Right lung (tissue), 10 donors: ENCODE measurements around the gene LUZP1. TPM values are rescaled to one million over a fixed set of nuclear protein-coding genes. Genes with fewer than 3 reads are reported as not detected.
"Not testable (repeated sequence)": the region's sequence is repeated elsewhere in the genome, so short reads cannot be mapped to it uniquely, and the experiment has no call there.

Experiments used
- DNase-seq, 2 donors: peaks; one replicate each; pipeline ENCODE4 v3.0.0-alpha.2; 2013
- long read RNA-seq, 8 donors: transcript quantifications; one replicate each; lab custom pipeline, GENCODE V29; 2026
- polyA plus RNA-seq, 5 donors: library from polyadenylated mRNA; unstranded; fragments of 120-200 nt; gene quantifications; one replicate each; pipeline versions ENCODE4 v1.2.1 to v1.2.3, GENCODE V29; 2013; ENCODE audit warnings: inconsistent platforms in 1 of 5, low replicate concordance in 1 of 5; ENCODE audit not compliant: insufficient read length in 5 of 5, insufficient read depth in 1 of 5

Gene LUZP1
- polyA plus RNA-seq = 10 to 100 TPM; 20.2 to 31.8 (median 27.2) TPM
- long read RNA-seq, donor 1, partial matches to known transcripts = 16 of 17 reads
- long read RNA-seq, donor 1, other reads (novel, unspliced or antisense) = 0 of 17 reads
- long read RNA-seq, donor 2, full-length matches to known transcripts = 1 of 1 reads
- long read RNA-seq, donor 2, partial matches to known transcripts = 0 of 1 reads
- long read RNA-seq, donor 2, other reads (novel, unspliced or antisense) = 0 of 1 reads
- long read RNA-seq, donor 3, full-length matches to known transcripts = 1 of 10 reads
- long read RNA-seq, donor 3, partial matches to known transcripts = 9 of 10 reads
- long read RNA-seq, donor 3, other reads (novel, unspliced or antisense) = 0 of 10 reads
- long read RNA-seq, donor 4, partial matches to known transcripts = 5 of 6 reads
- long read RNA-seq, donor 4, other reads (novel, unspliced or antisense) = 0 of 6 reads
- long read RNA-seq, donor 5, transcript LUZP1-204 (4 exons, 1,190 nt) = major isoform, 5 of 25 reads
- long read RNA-seq, donor 5, partial matches to known transcripts = 20 of 25 reads
- long read RNA-seq, donor 5, other reads (novel, unspliced or antisense) = 0 of 25 reads
- long read RNA-seq, donor 6, partial matches to known transcripts = 23 of 24 reads
- long read RNA-seq, donor 6, other reads (novel, unspliced or antisense) = 0 of 24 reads
- long read RNA-seq, donor 7, full-length matches to known transcripts = 3 of 3 reads
- long read RNA-seq, donor 7, partial matches to known transcripts = 0 of 3 reads
- long read RNA-seq, donor 7, other reads (novel, unspliced or antisense) = 0 of 3 reads
- long read RNA-seq, donor 8 = 0 reads

DNA sequence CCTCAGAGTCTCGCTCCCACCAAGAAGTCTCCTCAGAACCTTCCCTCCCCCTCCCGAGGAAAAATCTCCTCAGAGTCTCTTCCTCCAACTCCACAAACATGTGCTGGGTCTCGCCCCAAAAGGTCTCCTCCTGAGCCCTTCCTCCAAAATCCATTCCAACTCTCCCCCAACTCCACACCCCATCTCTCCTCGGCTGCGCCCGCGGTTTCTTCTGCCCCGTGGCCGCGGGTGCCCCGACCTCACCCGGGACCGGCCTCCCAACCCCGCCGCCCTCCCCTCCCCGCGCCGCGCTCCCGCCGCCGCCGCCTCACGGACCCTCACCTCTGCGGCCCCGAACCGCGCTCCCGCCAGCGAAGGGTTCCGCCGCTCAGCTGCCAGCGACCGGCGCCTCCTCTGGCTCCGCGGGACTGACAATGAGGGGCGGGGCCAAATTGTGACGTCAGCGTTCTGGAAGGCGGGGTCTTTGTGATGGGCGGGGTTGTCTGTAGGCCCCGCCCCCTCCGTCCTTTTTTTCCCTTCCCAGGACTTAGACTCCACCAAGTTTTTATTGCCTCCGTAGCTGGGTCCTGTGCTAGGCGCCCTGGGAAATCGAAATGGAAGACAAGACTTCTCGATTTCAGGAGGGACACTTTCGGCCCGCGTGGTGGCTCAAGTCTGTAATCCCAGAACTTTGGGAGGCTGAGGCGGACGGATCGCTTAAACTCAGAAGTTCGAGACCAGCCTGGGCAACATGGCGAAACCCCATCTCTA is at the start of gene LUZP1:
TSS of gene LUZP1 (minus strand) at position 412 of the 750 bp plus-strand sequence.
- peak; percentile 84 to 88 for DNase-seq

- DNase-seq = no peak
These were observed 48.9 kb upstream of the LUZP1 start, which contains the start of gene HTR1D for GRCh38 chr1:23217421-23218115. TSS of gene HTR1D (minus strand) at chr1:23217502. CDS start at chr1:23194219, 23,283 bp downstream.

GRCh38 chr1:23216771-23217420 is 48.2 kb upstream of the LUZP1 start:
- DNase-seq = no peak

DNA sequence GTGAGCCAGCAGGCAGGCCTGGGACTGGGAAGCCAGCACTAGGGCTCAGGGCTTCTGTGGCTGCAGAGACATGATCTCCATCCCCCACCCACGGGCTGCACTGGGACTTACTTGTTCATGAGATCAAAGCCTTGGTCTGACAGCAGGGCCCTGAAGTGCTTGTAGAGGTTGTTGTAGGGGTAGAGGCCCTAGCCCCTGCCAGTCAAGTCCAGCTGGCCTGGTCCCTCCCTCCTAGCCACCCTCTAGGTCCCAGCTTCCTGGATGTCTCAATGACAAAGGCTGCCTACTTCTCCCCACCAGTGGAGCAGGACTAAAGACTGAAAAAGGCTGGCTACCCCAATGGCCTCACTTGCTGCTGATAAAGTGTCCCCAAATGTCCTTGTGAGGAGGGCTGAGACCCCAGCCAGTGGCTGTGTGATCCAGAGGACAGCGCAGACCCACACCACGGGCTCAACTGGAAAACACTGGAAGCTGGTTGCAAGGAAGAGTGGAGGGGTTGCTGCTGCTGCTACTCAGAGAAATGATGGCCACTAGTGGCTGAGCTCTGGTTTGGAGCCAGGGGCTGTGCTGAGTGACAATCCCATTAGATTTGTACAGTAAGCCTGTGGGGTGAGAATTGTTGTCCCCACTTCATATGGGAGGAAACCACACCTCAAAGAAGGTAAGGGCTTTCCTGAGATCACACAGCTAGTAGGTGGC is 47.2 kb upstream of the LUZP1 start:
- DNase-seq = no peak

DNA sequence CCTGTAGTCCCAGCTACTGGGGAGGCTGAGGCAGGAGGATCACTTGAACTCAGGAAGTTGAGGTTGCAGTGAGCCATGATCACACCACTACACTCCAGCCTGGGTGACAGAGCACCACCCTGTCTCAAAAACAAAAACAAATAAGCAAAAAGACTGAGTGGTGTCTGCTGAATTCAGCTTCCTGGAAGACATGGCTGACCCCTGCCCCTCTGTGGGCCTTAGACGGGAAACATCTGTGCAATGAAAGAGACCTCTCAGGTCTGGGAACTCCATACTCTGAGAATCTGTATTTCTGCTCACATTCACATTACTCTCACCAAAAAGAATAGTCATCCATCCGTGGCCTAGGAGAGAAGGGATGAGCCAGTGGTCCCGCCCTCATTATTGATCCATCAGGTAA is 46.6 kb upstream of the LUZP1 start:
- no peak for DNase-seq

DNA sequence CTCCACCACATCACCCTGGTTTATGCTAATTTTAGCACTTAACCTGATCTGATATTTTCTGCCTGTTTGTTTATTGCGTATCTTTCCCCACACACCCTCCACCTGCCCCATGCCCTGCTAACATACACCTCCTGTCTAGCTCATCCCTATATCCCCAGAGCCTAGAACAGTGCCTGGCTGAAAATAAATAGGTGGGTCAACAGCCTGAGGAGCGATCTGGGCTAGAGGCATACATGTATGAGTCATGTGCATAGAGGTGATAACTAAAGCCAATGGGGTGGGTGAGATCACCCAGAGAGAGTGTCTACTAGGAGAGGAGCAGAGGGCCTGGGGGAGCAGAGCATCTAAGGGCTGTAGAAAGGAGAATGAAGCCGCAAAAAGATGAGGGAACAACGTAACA is 46.0 kb upstream of the LUZP1 start:
- no peak for DNase-seq

DNA sequence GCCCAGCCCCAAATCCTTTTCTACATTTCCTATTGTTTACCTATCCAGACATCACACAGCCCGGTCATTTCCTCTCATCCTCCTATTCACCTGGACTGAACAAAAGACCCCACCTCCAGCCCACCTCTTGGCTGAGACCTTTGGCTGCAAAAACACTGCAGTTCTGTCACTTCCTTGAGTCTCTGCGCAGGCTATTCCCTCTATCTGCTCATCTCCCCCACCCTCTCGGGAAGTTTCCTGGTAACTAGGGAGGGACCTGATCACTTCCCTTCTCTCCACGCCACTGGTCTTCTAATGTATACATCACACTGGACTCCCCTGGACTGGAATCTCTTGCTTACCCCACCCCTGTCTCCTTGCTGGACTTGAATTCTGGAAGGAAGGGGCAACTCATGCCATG is 43.3 kb upstream of the LUZP1 start:
- no peak for DNase-seq

DNA sequence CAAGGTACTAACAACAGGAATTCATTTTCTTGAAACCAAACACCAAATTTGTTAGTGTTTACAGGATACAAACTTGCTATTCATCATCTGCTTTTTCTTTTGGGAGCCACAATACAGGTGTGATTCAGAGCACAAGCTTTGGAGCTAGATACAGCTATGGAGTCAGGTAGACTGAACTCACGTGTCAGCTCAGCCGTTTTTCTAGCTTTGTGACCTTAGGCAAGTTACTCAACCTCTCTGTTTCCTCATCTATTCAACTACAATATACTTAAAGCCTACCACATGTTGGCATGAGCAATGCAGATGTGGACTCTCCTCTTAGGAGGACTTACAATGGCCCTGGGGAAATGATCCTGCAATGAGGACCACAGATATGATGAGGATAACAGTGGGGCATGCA is 42.3 kb upstream of the LUZP1 start:
- DNase-seq = no peak

- no peak for DNase-seq
These were observed 41.7 kb upstream of the LUZP1 start for GRCh38 chr1:23210351-23210785.

- DNase-seq = no peak
These were observed 41.1 kb upstream of the LUZP1 start for GRCh38 chr1:23209770-23210169.

GRCh38 chr1:23208527-23208926 is 39.9 kb upstream of the LUZP1 start:
- DNase-seq = no peak

- DNase-seq = not testable (repeated sequence)
These were observed 39.1 kb upstream of the LUZP1 start for GRCh38 chr1:23207733-23208132.

- DNase-seq = no peak
These were observed 33.6 kb upstream of the LUZP1 start for GRCh38 chr1:23202263-23202749.

GRCh38 chr1:23200883-23201282 is 32.2 kb upstream of the LUZP1 start:
- DNase-seq = no peak

- DNase-seq = no peak
These were observed 29.7 kb upstream of the LUZP1 start for GRCh38 chr1:23198373-23198772.

DNA sequence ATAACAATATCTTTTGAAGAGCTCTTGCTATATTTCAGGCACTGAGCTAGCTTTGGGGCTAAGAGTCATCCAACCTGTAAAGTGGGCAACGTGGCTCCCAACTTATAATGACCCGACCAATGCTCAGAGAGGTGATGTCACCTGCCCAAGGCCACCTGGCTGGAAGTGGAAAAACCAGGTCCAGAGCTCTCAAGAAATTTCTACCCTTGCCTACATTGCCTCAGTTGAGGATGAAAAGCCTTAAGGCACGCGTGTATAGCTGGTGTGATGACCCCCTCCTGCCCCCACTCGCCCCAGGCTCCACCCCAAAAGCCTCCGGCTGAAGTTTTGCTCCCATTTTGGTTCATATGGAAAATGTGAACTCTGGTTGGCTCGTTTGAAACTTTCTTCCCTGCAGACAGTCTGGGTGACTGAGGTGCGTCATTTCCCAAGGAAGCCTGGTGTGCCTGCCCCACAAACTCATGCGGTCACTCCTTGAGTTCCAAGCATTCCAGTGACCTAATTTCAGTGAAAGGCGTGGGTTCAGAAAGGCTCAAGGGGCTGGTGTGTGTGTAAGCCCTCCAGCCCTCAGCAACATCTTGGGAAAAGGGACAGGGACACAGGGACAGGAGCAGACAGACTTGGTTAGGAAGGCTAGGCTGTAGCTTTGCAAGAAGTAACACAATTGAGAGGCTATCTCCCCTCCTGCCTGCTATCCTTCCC is 28.1 kb upstream of the LUZP1 start:
- DNase-seq = no peak

- DNase-seq = no peak
These were observed 25.7 kb upstream of the LUZP1 start for GRCh38 chr1:23194119-23194984.
